Epithelial cell of prostate (primary cell): ENCODE data around the gene ATP5IF1.

ENCODE experiments used
- DNase-seq: peaks from one replicate; pipeline ENCODE4 v3.0.0-alpha.2; 2011; ENCODE audit warnings: low read depth, low spot score
- H3K27ac ChIP-seq: fragments of 450-650 bp; 2 replicates; pipeline ENCODE4 v1.5.1; 2017; ENCODE audit warnings: mild to moderate bottlenecking

ATP5IF1 gene

GRCh38 chr1:28259934-28260802, 24.2 kb downstream of the ATP5IF1 start:
- no peak for DNase-seq
- H3K27ac ChIP-seq = peak overlapping the region; percentile 99

- H3K27ac ChIP-seq = peak overlapping the region; percentile 99
- no peak for DNase-seq
Observed at GRCh38 chr1:28260803-28261174, 24.9 kb downstream of the ATP5IF1 start.

DNA sequence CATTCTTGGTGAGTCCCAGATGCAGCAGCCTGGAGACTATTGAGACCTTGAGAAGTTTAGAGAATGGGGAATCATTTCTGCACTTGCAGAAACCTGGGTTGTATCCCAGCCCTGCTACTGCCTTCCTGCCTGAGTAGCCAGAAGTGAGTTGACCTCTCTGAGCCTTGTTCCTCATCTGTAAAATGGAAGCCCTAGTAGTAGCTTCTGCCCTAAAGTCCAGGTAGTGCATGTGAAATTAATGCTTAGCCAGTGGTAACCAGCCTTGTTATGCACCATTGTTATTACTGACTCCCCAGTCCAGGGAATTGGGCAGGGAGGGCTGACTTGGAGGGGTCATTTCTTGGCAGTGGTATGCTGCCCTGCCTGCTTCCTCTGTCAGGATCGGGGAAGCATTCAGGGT, 29.0 kb downstream of the ATP5IF1 start:
- H3K27ac ChIP-seq = peak overlapping the region; percentile 3
- no peak for DNase-seq

DNA sequence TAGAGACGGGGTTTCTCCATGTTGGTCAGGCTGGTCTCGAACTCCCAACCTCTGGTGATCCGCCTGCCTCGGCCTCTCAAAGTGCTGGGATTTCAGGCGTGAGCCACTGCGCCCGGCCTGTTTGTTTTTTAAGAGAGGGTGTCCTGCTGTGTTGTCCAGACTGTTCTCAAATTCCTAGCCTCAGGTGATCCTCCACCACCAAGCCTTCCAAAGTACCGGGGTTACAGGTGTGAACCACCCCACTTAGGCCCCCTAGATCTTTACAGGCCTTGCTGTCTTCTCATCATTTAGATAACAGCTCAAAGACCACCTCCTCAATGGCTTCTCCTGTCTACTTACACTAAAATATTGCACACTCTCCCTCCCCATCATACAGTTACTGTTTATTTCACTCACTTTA, 29.7 kb downstream of the ATP5IF1 start:
- DNase-seq = no peak
- peak overlapping the region; percentile 3 for H3K27ac ChIP-seq

GRCh38 chr1:28266920-28267322, 31.0 kb downstream of the ATP5IF1 start:
- DNase-seq = no peak
- no peak overlapping the region for H3K27ac ChIP-seq

- no peak overlapping the region for H3K27ac ChIP-seq
- no peak for DNase-seq
Observed at GRCh38 chr1:28267633-28268032, 31.7 kb downstream of the ATP5IF1 start.

DNA sequence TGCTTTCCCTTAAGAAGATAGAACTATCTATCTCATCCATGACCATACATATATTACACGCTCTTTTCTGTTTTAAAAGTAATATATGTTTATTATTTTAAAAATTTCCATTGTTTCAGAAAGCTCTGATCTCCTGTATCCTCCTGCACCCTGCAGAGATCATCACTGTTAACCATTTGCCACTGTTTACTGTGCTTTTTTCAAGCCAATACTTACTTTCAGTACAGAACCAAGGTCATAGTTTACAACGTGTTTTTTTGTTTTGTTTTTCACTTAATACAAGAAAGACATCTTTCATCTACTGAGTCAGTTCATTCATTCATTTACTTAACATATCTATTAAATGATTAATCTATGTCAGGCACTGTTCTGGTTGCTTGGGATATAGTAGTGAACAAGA, 33.6 kb downstream of the ATP5IF1 start:
- no peak for DNase-seq
- H3K27ac ChIP-seq = no peak overlapping the region

- no peak overlapping the region for H3K27ac ChIP-seq
- DNase-seq = no peak
Observed at GRCh38 chr1:28272215-28272852, 36.4 kb downstream of the ATP5IF1 start.

DNA sequence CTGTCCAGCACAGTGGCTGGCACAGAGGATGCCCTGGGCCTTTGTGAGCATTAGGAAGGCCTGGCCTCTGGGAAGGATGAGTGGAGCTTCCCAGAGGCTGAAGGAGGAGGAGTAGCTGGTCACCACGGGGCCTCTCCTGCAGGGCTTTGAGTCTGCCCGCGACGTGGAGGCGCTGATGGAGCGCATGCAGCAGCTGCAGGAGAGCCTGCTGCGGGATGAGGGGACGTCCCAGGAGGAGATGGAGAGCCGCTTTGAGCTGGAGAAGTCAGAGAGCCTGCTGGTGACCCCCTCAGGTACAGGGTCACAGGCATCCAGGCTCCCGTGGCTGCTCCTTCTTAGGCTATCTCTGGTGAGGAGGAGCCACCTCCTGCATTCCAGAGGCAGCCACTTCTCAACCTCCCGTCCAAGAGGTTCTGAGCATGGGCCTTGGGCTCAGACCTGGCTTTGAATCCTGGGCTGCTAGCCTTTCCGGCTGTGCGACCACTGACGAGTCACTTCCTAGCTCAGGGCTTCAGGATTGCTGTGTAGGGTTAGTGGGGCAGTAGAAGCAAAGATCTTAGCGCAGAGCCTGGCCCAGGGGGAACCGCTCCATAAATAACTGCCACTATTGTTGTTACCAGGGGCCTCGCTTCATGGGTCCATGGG, 37.4 kb downstream of the ATP5IF1 start:
- no peak overlapping the region for H3K27ac ChIP-seq
- no peak for DNase-seq

- no peak overlapping the region for H3K27ac ChIP-seq
- no peak for DNase-seq
Observed at GRCh38 chr1:28278763-28279162, 42.8 kb downstream of the ATP5IF1 start.

- no peak for DNase-seq
- no peak overlapping the region for H3K27ac ChIP-seq
Observed at GRCh38 chr1:28279721-28280120, 43.8 kb downstream of the ATP5IF1 start.

GRCh38 chr1:28280501-28280900, 44.6 kb downstream of the ATP5IF1 start:
- DNase-seq = no peak
- no peak overlapping the region for H3K27ac ChIP-seq

DNA sequence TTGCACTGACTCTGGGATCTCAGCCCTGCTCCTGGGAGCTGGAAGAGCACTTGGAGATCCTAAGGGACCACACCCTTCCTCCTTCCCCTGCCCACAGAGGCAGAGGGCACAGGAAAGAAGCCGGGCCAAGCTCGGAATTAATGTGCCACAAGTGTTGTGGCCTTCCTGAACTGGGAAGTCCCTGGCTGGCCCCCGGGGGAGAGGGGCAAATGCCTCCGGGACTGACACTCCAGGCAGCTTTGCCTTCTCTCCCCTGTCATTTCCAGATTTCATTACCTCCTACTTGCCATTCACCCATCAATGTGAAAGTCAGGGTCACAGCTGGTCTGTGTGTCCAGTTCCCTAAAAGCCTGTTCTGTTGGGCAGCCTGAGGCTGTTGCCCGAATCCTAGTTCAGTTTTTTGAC, 45.1 kb downstream of the ATP5IF1 start:
- no peak for DNase-seq
- H3K27ac ChIP-seq = no peak overlapping the region

DNA sequence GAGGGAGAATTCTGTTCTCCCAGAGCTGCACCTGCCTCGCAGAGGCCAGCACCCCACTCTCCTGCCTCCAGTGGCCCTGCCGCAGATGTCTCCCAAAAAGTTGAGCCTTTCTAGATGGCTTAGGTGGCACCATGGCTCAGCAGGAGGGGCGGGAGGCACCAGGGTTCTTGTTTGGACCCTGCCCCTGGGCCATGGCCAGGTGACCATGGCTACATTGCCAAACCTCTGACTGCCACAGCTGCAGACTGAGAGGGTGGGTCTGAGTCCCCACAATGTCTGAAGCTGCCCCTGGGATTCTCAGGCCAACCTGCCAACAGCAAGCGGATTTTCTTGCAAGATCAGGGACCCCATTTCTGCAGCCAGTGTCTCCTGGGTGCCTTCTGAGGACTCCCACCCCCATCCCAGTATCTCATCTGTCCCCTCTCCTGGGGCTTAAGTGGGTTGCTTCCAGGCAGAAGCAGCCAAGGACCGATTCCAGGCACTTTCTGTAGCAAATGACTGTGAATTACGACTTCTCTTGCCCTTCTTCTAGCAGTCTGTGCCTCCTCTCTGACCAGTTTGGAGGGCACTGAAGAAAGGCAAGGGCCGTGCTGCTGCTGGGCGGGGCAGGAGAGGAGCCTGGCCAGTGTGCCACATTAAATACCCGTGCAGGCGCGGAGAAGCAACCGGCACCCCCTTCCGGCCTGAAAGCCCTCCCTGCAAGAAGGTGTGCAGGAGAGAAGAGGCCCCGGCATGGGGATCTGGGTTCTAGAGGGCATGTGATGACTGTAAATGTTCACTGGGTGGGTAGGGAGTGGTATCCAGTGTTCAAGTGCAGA, 45.9 kb downstream of the ATP5IF1 start:
- DNase-seq = no peak
- H3K27ac ChIP-seq = peak overlapping the region; percentile 20

DNA sequence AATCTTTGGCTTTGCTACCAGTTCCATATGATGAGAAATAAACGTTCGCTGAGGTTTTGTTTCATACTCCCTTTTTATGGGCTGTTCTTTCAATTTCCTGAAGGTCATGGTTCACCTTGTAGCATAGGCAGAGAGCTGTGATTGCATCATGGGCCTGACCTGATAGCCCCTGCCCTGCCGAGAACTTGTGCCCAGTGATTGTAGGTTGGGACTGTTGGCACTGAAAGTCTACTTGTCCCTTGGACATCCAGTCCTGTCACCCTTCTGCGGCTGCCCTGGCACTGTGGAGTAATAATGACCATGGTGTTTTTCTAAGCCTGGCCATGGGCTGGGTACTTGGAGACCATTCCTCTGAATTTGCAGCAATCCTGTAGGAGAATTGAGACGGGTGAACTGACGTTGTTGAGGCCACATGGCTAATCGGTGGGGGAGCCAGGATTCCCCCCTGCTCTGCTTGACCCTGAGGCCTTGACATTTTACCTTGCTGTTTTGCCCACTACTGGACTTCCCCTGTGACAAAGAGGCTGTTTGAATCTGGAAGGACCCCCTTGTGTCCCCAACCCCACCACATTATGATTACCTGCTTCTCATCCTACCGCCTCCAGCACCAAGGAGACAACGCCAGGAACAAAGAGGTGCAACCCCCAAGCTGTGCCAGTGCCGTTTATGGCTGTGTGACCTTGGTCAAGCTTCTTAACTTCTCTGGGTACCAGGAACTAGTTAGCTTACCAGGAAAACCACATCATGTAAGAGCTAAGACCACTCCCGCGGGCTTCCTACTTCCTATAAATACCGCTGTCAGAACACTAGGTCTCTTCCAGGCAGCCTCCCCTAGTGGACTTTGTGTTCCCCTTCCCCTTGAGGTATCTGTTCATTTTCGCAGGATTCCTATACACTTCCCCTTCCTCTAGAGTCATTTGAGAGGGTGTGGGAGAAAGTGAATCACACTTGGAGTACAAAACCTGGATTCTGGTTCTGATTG, 46.8 kb downstream of the ATP5IF1 start:
- DNase-seq = no peak
- H3K27ac ChIP-seq = peak overlapping the region; percentile 20

GRCh38 chr1:28286111-28286510, 50.2 kb downstream of the ATP5IF1 start:
- H3K27ac ChIP-seq = peak overlapping the region; percentile 42
- DNase-seq = no peak
